Chondrocyte (in vitro differentiated cells): ENCODE measurements around the gene NPC1L1. TPM values are rescaled to one million over a fixed set of nuclear protein-coding genes. Genes with fewer than 3 reads are reported as not detected.
"Not testable (repeated sequence)": the region's sequence is repeated elsewhere in the genome, so short reads cannot be mapped to it uniquely, and the experiment has no call there.

Experiments
- DNase-seq: peaks from one replicate; pipeline ENCODE4 v3.0.0; 2021; ENCODE audit warnings: mixed read lengths, low spot score
- H3K27ac Mint-ChIP-seq: one replicate; pipeline ENCODE4 v1.8.0; 2021; ENCODE audit warnings: mild to moderate bottlenecking, moderate library complexity, mixed read lengths; ENCODE audit not compliant: unreplicated experiment
- H3K27me3 Mint-ChIP-seq: 2 replicates; pipeline ENCODE4 v1.8.0; 2021; ENCODE audit warnings: low read depth, mixed read lengths
- H3K36me3 Mint-ChIP-seq: 2 replicates; pipeline ENCODE4 v1.8.0; 2021; ENCODE audit warnings: low read depth, mixed read lengths
- H3K4me1 Mint-ChIP-seq: 2 replicates; pipeline ENCODE4 v1.8.0; 2021; ENCODE audit warnings: low read depth, mild to moderate bottlenecking, mixed read lengths
- H3K4me3 Mint-ChIP-seq: one replicate; pipeline ENCODE4 v1.8.0; 2021; ENCODE audit warnings: mild to moderate bottlenecking, moderate library complexity, mixed read lengths; ENCODE audit not compliant: unreplicated experiment
- H3K9me3 Mint-ChIP-seq: 2 replicates; pipeline ENCODE4 v1.8.0; 2021; ENCODE audit warnings: low read depth, mixed read lengths
- CTCF ChIP-seq: fragments of 200-600 bp; sonication (generic); IDR thresholded peaks from 2 replicates; pipeline ENCODE4 v1.5.0; 2021; ENCODE audit warnings: antibody characterized with exemption, mild to moderate bottlenecking, moderate library complexity
- total RNA-seq: library from RNA; stranded (reverse); gene quantifications from 3 replicates; pipeline ENCODE4 v1.2.1, GENCODE V29; 2021

The NPC1L1 gene
- total RNA-seq, 1 donor from 2014 or later = not detected

- no peak for TF ChIP-seq CTCF
- H3K27ac Mint-ChIP-seq = peak overlapping the region; percentile 22
- peaks cover 44% of the 10 kb centered on the region for H3K36me3 Mint-ChIP-seq
- H3K27me3 Mint-ChIP-seq = no peaks in the 10 kb centered on the region
- no peaks in the 10 kb centered on the region for H3K9me3 Mint-ChIP-seq
- H3K4me1 Mint-ChIP-seq = no peaks in the 10 kb centered on the region
- peak; percentile 46 for DNase-seq
- H3K4me3 Mint-ChIP-seq = no peak overlapping the region
Measured at GRCh38 chr7:44566680-44567079, 25.6 kb upstream of the NPC1L1 start.

GRCh38 chr7:44565795-44566559 is 24.8 kb upstream of the NPC1L1 start:
- Mint-ChIP-seq H3K27ac (no peak overlapping the region), H3K36me3 (peaks cover 44% of the 10 kb centered on the region), H3K27me3 (no peaks in the 10 kb centered on the region), H3K4me3 (no peak overlapping the region), H3K4me1 (no peaks in the 10 kb centered on the region), H3K9me3 (no peaks in the 10 kb centered on the region)
- TF ChIP-seq CTCF = peak; percentile 68
- DNase-seq = peak; percentile 64

GRCh38 chr7:44565097-44565794 is 24.1 kb upstream of the NPC1L1 start:
- Mint-ChIP-seq H3K27me3 (no peaks in the 10 kb centered on the region), H3K36me3 (peaks cover 41% of the 10 kb centered on the region), H3K27ac (no peak overlapping the region), H3K4me3 (no peak overlapping the region), H3K9me3 (no peaks in the 10 kb centered on the region), H3K4me1 (no peaks in the 10 kb centered on the region)
- DNase-seq = peak; percentile 70
- peak; percentile 93 for TF ChIP-seq CTCF

- Mint-ChIP-seq H3K27ac (no peak overlapping the region), H3K27me3 (no peaks in the 10 kb centered on the region), H3K4me3 (no peak overlapping the region), H3K9me3 (no peaks in the 10 kb centered on the region), H3K36me3 (peaks cover 37% of the 10 kb centered on the region), H3K4me1 (no peaks in the 10 kb centered on the region)
- TF ChIP-seq CTCF = no peak
- DNase-seq = peak; percentile 51
Measured at GRCh38 chr7:44564606-44565005, 23.5 kb upstream of the NPC1L1 start.

GRCh38 chr7:44563171-44563679 is 22.1 kb upstream of the NPC1L1 start:
- peaks cover 27% of the 10 kb centered on the region for H3K36me3 Mint-ChIP-seq
- TF ChIP-seq CTCF = no peak
- H3K4me1 Mint-ChIP-seq = no peaks in the 10 kb centered on the region
- no peaks in the 10 kb centered on the region for H3K9me3 Mint-ChIP-seq
- no peaks in the 10 kb centered on the region for H3K27me3 Mint-ChIP-seq
- no peak overlapping the region for H3K4me3 Mint-ChIP-seq
- H3K27ac Mint-ChIP-seq = no peak overlapping the region
- DNase-seq = no peak

- peaks cover 24% of the 10 kb centered on the region for H3K36me3 Mint-ChIP-seq
- not testable (repeated sequence) for H3K4me1 Mint-ChIP-seq, H3K27ac Mint-ChIP-seq, H3K9me3 Mint-ChIP-seq, H3K4me3 Mint-ChIP-seq, H3K27me3 Mint-ChIP-seq, DNase-seq
Measured at GRCh38 chr7:44562622-44562962, 21.5 kb upstream of the NPC1L1 start.
